ENCODE data around the gene PRRG2. TPM values are rescaled to one million over a fixed set of nuclear protein-coding genes. Genes with fewer than 3 reads are reported as not detected.

Gene PRRG2
- total and polyA plus RNA-seq, 9 of the 15 experiments (the other 6 are each of a cell fraction or from before 2014, with no cell fraction given): 0.06 to 1.1 (median 0.33) TPM

DNA sequence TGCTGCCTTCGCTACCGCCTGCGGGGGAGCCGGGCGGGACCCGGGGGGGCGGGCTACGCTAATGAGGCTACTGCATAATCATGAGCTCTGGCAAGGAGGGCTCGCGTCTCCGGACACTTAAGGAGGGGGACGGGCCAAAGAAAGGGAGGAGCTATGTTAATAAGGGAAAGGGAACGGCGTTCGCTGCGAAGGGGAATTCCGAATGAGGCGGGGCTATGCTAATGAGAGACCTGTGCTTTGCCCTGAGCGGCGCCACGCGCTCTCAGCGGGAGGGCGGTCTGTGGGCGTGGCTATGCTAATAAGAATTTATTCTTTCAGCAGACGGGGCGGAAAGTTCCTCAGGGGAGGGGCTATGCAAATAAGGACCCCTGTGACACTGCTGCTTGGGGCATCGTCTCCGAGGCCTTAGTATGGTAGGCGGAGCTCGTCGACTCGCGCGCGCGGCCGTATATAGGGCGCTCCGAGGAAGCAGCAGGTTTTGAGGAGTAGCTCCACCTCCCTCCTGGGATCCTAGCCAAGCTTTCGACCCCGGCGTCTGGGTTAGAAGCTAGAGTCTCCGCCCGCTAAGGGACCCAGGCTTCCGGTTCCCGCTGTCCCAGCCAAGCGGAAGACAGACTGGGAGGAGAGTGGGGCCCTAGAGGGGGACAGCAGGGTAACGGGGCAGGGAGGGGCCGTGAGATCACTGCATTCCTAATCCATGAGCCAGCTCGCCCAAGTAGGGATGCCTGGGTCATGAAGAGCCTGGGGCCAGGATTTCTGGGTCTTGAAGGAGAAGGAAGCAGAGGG lies 59.2 kb downstream of the PRRG2 start, which contains the start of gene RRAS (continued):
- TF ChIP-seq, protein P1, sequence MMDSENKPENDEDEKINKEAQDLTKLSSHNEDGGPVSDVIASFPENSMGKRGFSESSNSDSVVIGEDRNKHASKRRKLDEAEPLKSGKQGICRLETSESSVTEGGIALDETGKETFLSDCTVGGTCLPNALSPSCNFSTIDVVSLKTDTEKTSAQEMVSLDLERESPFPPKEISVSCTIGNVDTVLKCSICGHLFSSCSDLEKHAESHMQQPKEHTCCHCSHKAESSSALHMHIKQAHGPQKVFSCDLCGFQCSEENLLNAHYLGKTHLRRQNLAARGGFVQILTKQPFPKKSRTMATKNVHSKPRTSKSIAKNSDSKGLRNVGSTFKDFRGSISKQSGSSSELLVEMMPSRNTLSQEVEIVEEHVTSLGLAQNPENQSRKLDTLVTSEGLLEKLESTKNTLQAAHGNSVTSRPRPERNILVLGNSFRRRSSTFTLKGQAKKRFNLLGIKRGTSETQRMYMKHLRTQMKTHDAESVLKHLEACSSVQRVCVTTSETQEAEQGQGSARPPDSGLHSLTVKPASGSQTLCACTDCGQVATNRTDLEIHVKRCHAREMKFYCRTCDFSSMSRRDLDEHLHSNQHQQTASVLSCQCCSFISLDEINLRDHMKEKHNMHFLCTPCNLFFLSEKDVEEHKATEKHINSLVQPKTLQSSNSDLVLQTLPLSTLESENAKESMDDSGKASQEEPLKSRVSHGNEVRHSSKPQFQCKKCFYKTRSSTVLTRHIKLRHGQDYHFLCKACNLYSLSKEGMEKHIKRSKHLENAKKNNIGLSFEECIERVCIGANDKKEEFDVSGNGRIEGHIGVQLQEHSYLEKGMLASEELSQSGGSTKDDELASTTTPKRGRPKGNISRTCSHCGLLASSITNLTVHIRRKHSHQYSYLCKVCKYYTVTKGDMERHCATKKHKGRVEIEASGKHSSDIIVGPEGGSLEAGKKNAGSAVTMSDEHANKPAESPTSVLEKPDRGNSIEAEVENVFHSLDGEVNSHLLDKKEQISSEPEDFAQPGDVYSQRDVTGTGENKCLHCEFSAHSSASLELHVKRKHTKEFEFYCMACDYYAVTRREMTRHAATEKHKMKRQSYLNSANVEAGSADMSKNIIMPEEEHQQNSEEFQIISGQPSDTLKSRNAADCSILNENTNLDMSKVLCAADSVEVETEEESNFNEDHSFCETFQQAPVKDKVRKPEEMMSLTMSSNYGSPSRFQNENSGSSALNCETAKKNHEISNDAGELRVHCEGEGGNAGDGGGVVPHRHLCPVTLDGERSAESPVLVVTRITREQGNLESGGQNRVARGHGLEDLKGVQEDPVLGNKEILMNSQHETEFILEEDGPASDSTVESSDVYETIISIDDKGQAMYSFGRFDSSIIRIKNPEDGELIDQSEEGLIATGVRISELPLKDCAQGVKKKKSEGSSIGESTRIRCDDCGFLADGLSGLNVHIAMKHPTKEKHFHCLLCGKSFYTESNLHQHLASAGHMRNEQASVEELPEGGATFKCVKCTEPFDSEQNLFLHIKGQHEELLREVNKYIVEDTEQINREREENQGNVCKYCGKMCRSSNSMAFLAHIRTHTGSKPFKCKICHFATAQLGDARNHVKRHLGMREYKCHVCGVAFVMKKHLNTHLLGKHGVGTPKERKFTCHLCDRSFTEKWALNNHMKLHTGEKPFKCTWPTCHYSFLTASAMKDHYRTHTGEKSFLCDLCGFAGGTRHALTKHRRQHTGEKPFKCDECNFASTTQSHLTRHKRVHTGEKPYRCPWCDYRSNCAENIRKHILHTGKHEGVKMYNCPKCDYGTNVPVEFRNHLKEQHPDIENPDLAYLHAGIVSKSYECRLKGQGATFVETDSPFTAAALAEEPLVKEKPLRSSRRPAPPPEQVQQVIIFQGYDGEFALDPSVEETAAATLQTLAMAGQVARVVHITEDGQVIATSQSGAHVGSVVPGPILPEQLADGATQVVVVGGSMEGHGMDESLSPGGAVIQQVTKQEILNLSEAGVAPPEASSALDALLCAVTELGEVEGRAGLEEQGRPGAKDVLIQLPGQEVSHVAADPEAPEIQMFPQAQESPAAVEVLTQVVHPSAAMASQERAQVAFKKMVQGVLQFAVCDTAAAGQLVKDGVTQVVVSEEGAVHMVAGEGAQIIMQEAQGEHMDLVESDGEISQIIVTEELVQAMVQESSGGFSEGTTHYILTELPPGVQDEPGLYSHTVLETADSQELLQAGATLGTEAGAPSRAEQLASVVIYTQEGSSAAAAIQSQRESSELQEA (IDR thresholded peaks at IDR 0.05; ENCODE audit: low read depth): no peak
- TF ChIP-seq TGIF2 (CRISPR knock-in tag; IDR thresholded peaks at IDR 0.05): no peak
- peak; percentile 14; the same call in 1 of the 2 replicates for TF ChIP-seq L3MBTL2 (IDR thresholded peaks at IDR 0.05)
- TF ChIP-seq, protein P2, sequence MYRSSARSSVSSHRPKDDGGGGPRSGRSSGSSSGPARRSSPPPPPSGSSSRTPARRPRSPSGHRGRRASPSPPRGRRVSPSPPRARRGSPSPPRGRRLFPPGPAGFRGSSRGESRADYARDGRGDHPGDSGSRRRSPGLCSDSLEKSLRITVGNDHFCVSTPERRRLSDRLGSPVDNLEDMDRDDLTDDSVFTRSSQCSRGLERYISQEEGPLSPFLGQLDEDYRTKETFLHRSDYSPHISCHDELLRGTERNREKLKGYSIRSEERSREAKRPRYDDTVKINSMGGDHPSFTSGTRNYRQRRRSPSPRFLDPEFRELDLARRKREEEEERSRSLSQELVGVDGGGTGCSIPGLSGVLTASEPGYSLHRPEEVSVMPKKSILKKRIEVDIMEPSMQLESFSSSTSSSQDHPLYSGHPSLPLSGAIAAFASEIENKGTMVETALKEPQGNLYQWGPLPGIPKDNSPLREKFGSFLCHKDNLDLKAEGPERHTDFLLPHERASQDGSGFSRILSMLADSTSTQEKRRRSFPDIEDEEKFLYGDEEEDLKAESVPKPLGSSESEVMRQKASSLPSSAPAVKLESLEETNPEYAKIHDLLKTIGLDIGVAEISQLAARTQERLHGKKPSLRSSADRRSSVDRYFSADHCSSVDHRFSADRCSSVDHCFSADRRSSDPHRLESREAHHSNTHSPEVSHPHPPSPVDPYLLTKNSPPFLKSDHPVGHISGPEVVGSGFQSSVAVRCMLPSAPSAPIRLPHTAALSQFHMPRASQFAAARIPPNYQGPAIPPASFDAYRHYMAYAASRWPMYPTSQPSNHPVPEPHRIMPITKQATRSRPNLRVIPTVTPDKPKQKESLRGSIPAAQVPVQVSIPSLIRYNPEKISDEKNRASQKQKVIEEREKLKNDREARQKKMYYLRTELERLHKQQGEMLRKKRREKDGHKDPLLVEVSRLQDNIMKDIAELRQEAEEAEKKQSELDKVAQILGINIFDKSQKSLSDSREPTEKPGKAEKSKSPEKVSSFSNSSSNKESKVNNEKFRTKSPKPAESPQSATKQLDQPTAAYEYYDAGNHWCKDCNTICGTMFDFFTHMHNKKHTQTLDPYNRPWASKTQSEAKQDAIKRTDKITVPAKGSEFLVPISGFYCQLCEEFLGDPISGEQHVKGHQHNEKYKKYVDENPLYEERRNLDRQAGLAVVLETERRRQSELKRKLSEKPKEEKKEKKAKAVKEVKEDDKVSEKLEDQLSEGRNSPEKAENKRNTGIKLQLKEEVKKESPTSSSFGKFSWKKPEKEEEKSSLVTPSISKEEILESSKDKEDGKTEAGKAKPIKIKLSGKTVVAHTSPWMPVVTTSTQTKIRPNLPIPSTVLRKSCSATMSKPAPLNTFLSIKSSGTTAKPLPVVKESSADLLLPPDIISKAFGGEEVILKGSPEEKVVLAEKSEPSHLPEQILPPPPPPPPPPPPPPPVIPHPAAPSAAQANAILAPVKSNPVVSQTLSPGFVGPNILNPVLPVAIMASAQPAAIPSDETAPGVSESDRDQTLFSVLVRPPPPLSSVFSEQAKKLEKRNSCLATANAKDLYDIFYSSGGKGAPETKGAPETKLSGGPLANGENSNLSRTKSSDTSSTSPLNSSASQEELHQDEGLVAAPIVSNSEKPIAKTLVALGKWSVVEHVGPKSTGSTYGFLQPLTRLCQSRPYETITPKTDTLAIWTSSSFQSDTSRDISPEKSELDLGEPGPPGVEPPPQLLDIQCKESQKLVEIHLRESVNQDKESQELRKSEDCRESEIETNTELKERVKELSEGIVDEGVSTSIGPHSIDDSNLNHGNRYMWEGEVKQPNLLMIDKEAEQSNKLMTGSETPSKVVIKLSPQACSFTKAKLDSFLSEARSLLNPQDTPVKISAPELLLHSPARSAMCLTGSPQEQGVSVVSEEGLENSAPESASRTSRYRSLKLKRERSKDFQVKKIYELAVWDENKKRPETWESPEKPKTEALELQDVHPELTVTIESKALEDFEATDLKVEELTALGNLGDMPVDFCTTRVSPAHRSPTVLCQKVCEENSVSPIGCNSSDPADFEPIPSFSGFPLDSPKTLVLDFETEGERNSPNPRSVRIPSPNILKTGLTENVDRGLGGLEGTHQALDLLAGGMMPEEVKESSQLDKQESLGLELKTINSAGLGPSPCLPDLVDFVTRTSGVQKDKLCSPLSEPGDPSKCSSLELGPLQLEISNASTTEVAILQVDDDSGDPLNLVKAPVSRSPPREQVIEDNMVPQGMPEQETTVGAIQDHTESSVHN (IDR thresholded peaks at IDR 0.05; ENCODE audit: borderline replicate concordance in 1 of 2, low read depth in 1 of 2): peak in 1 of 2 experiments; percentile 68; a peak in 1 of 4 replicates
- TF ChIP-seq, protein P3, sequence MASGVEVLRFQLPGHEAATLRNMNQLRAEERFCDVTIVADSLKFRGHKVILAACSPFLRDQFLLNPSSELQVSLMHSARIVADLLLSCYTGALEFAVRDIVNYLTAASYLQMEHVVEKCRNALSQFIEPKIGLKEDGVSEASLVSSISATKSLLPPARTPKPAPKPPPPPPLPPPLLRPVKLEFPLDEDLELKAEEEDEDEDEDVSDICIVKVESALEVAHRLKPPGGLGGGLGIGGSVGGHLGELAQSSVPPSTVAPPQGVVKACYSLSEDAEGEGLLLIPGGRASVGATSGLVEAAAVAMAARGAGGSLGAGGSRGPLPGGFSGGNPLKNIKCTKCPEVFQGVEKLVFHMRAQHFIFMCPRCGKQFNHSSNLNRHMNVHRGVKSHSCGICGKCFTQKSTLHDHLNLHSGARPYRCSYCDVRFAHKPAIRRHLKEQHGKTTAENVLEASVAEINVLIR (CRISPR knock-in tag; IDR thresholded peaks at IDR 0.05): no peak; the same call in 1 of the 2 replicates
- TF ChIP-seq ZNF561 (CRISPR knock-in tag; conservative IDR thresholded peaks at IDR 0.05): no peak
- TF ChIP-seq RAD51 (IDR thresholded peaks at IDR 0.05; ENCODE audit: borderline replicate concordance, low read depth): no peak; the same call in none of the 2 replicates
- TF ChIP-seq ZNF134 (CRISPR knock-in tag; conservative IDR thresholded peaks at IDR 0.05): no peak
- peak; percentile 93 for TF ChIP-seq ATF7 (IDR thresholded peaks at IDR 0.05)
